ENCODE results near the gene CST7. TPM values are rescaled to one million over a fixed set of nuclear protein-coding genes. Genes with fewer than 3 reads are reported as not detected.
A peak's percentile ranks its signal among the peaks of the same experiment; 100 is the strongest.

CST7 gene
- total and polyA plus RNA-seq, 2 of the 13 experiments (the other 11 are each of a cell fraction or from before 2014, with no cell fraction given), result not detected

DNA sequence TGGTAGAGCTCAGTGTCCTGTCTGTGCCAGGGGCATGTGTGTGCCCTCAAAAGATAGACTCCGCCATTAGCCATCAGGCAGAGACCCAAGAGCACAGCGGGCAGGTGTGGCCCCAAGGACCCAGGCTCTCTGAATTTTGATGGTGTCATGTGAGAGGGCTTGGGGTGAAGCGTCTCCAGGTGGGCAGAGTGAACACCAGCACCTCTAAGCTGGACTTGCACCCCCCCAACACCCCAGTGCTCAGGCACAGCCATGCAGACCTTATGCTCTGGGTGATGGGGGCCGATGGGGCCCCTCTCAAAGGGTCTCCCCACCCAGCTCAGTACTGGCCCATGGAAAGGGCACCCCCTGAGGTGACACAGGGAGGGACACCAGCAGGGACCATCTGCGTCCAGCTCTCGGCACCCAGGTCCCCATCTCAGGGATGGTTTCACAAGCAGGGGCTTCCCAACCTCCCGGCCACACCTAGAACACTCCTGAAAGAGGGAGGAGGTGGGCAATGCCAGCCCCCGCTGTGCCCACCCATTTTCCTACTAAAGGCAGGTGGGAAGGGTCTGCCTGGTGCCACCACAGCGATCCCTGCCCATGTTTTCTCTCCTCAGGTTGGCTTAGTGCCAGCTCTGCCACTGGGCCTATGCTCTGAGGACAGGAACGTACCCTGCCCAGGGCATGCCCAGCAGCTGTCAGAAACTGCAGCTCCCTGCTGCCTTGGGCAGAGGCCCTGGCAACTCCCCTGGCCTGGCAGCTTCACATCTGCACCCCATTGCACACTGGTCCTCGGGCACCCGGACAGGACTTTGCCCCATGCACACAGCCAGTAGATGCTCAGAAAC lies 3.5 kb downstream of the CST7 start:
- ChIA-PET POLR2A (no interaction called here), CTCF (ENCODE audit: low intra/inter-chr PET ratio, low total read pairs) (no interaction called here)
- peaks cover 7 to 12% of the 10 kb centered on the region in 2 experiments for H3K27me3 ChIP-seq (ENCODE audit: control insufficient read depth in 1 of 2, insufficient read depth in 2 of 2, low read length in 2 of 2)
- no peak overlapping the region for H2AFZ ChIP-seq (ENCODE audit: low read length)
- peaks cover 0 to under 1% of the 10 kb centered on the region in 2 experiments; a peak in 2 of 5 replicates for H3K36me3 ChIP-seq (replicated peaks in 1 of 2; ENCODE audit: control insufficient read depth in 1 of 2, insufficient read depth in 2 of 2, low read length in 2 of 2)
- no peak overlapping the region for H3K27ac ChIP-seq (ENCODE audit: extremely low read length, insufficient read depth, low read length)
- H3K4me2 ChIP-seq (ENCODE audit: low read depth, low read length), result no peak overlapping the region
- BruUV-seq (replicated peaks), result no TSS peak
- DNase-seq (ENCODE audit: low spot score) (no peak), ATAC-seq (peak; percentile 27), FAIRE-seq (no peak)
- 0 out of 2 replicates have a peak, but pooled peaks cover 5% of the 10 kb centered on the region for H3K4me1 ChIP-seq (ENCODE audit: insufficient read depth, low read length)
- 71% methylated on average over 12 of the region's 12 CpGs for WGBS (ENCODE audit: low lambda C conversion rate)
- in situ Hi-C loops (cut with HindIII; ENCODE audit: extremely low pct_ligation_motif_present, low pct_unique_long_range_greater_than_20kb), result no loop called here
- no peak overlapping the region for H3K4me3 ChIP-seq (replicated peaks in 1 of 3; ENCODE audit: insufficient read depth in 1 of 3, low read depth in 2 of 3, low read length in 3 of 3)
- H3K9me3 ChIP-seq (ENCODE audit: low read length), result no peaks in the 10 kb centered on the region
- H3K79me2 ChIP-seq (ENCODE audit: insufficient read depth, low read length), result no peaks in the 10 kb centered on the region
- intact Hi-C loops (cut with micrococcal nuclease; ENCODE audit: unreplicated experiment), result no loop called here
- no peak overlapping the region for H3K9ac ChIP-seq (ENCODE audit: insufficient read depth, low read depth, low read length)
- H4K20me1 ChIP-seq (ENCODE audit: insufficient read depth, low read length), result no peaks in the 10 kb centered on the region; the same call in 1 of the 2 replicates
- TF ChIP-seq ZNF792 (CRISPR knock-in tag; IDR thresholded peaks at IDR 0.05) (no peak), LCORL (IDR thresholded peaks at IDR 0.05) (peak; percentile 70), LCORL (CRISPR knock-in tag; IDR thresholded peaks at IDR 0.05) (no peak), HNF4A (CRISPR knock-in tag; IDR thresholded peaks at IDR 0.05) (peak; percentile 47; the same call in 1 of the 2 replicates), AGO2 (optimal IDR thresholded peaks at IDR 0.05; ENCODE audit: low read depth, low read length) (peak; percentile 78), ZNF468 (CRISPR knock-in tag; IDR thresholded peaks at IDR 0.05) (no peak), AHR (CRISPR knock-in tag; IDR thresholded peaks at IDR 0.05) (no peak), ZNF274 (CRISPR knock-in tag; IDR thresholded peaks at IDR 0.05) (0 out of 2 replicates have a peak, but pooled peaks have one; percentile 38)
- TF ChIP-seq, protein P1, sequence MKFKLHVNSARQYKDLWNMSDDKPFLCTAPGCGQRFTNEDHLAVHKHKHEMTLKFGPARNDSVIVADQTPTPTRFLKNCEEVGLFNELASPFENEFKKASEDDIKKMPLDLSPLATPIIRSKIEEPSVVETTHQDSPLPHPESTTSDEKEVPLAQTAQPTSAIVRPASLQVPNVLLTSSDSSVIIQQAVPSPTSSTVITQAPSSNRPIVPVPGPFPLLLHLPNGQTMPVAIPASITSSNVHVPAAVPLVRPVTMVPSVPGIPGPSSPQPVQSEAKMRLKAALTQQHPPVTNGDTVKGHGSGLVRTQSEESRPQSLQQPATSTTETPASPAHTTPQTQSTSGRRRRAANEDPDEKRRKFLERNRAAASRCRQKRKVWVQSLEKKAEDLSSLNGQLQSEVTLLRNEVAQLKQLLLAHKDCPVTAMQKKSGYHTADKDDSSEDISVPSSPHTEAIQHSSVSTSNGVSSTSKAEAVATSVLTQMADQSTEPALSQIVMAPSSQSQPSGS (CRISPR knock-in tag; IDR thresholded peaks at IDR 0.05), result no peak
- TF ChIP-seq, protein P2, sequence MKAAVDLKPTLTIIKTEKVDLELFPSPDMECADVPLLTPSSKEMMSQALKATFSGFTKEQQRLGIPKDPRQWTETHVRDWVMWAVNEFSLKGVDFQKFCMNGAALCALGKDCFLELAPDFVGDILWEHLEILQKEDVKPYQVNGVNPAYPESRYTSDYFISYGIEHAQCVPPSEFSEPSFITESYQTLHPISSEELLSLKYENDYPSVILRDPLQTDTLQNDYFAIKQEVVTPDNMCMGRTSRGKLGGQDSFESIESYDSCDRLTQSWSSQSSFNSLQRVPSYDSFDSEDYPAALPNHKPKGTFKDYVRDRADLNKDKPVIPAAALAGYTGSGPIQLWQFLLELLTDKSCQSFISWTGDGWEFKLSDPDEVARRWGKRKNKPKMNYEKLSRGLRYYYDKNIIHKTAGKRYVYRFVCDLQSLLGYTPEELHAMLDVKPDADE (CRISPR knock-in tag; IDR thresholded peaks at IDR 0.05), result no peak
- TF ChIP-seq, protein P3, sequence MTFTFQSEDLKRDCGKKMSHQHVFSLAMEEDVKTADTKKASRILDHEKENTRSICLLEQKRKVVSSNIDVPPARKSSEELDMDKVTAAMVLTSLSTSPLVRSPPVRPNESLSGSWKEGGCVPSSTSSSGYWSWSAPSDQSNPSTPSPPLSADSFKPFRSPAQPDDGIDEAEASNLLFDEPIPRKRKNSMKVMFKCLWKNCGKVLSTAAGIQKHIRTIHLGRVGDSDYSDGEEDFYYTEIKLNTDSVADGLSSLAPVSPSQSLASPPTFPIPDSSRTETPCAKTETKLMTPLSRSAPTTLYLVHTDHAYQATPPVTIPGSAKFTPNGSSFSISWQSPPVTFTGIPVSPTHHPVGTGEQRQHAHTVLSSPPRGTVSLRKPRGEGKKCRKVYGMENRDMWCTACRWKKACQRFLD (CRISPR knock-in tag; IDR thresholded peaks at IDR 0.05; ENCODE audit: borderline replicate concordance), result no peak
- TF ChIP-seq, protein P4, sequence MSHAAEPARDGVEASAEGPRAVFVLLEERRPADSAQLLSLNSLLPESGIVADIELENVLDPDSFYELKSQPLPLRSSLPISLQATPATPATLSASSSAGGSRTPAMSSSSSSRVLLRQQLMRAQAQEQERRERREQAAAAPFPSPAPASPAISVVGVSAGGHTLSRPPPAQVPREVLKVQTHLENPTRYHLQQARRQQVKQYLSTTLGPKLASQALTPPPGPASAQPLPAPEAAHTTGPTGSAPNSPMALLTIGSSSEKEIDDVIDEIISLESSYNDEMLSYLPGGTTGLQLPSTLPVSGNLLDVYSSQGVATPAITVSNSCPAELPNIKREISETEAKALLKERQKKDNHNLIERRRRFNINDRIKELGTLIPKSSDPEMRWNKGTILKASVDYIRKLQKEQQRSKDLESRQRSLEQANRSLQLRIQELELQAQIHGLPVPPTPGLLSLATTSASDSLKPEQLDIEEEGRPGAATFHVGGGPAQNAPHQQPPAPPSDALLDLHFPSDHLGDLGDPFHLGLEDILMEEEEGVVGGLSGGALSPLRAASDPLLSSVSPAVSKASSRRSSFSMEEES (CRISPR knock-in tag; IDR thresholded peaks at IDR 0.05), result no peak
- TF ChIP-seq, protein P5, sequence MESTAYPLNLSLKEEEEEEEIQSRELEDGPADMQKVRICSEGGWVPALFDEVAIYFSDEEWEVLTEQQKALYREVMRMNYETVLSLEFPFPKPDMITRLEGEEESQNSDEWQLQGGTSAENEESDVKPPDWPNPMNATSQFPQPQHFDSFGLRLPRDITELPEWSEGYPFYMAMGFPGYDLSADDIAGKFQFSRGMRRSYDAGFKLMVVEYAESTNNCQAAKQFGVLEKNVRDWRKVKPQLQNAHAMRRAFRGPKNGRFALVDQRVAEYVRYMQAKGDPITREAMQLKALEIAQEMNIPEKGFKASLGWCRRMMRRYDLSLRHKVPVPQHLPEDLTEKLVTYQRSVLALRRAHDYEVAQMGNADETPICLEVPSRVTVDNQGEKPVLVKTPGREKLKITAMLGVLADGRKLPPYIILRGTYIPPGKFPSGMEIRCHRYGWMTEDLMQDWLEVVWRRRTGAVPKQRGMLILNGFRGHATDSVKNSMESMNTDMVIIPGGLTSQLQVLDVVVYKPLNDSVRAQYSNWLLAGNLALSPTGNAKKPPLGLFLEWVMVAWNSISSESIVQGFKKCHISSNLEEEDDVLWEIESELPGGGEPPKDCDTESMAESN (CRISPR knock-in tag; conservative IDR thresholded peaks at IDR 0.05), result 0 out of 2 replicates have a peak, but pooled peaks have one; percentile 45
- TF ChIP-seq, protein P6, sequence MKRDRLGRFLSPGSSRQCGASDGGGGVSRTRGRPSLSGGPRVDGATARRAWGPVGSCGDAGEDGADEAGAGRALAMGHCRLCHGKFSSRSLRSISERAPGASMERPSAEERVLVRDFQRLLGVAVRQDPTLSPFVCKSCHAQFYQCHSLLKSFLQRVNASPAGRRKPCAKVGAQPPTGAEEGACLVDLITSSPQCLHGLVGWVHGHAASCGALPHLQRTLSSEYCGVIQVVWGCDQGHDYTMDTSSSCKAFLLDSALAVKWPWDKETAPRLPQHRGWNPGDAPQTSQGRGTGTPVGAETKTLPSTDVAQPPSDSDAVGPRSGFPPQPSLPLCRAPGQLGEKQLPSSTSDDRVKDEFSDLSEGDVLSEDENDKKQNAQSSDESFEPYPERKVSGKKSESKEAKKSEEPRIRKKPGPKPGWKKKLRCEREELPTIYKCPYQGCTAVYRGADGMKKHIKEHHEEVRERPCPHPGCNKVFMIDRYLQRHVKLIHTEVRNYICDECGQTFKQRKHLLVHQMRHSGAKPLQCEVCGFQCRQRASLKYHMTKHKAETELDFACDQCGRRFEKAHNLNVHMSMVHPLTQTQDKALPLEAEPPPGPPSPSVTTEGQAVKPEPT (CRISPR knock-in tag; IDR thresholded peaks at IDR 0.05; ENCODE audit: low read depth), result no peak

Measured in HepG2 (cell line).